GM18508 (cell line): Measurements from ENCODE around the gene AHNAK2.
"Not testable (repeated sequence)": the region's sequence is repeated elsewhere in the genome, so short reads cannot be mapped to it uniquely, and the experiment has no call there.

Source experiments
- ATAC-seq: cut with Tn5 transposase; IDR thresholded peaks from one replicate; pipeline ENCODE4 v1.9.1; 2021; ENCODE audit warnings: moderate number of reproducible peaks; ENCODE audit not compliant: insufficient read depth, unreplicated experiment

The AHNAK2 gene

DNA sequence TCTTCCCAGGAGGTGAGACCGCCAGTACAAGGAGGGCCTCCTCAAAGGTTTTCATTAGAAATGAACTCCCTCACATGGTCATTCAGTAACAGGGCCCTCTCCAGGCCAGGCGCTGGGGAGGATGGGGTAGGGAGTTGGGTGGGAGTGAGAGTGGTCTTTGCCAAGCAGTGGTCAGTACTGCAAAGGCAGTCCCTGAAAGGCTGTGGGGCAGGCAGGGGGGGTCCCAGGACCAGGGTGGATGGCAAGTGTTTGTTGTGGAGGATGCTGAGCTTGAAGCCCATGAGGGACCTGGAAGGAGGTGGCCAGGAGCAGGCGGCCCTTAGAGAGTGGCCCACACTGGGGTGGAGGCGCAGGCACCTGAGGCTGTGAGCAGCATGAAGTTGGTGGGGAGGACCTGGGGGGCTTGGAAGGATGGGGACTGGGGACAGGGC is 87.0 kb downstream of the AHNAK2 start:
- no peak for ATAC-seq

DNA sequence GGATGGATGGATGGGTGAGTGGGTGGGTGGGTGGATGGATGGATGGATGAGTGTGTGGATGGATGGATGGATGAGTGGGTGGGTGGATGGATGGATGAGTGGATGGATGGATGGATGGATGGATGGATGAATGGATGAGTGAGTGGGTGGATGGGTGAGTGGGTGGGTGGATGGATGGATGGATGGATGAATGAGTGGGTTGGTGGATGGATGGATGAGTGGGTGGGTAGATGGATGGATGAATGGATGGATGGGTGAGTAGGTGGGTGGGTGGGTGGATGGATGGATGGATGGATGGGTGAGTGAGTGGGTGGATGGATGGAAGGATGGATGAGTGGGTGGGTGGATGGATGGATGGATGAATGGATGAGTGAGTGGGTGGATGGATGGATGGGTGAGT is 87.9 kb downstream of the AHNAK2 start:
- ATAC-seq, result not testable (repeated sequence)

- ATAC-seq, result no peak
Observed at GRCh38 chr14:104889375-104889757, 88.8 kb downstream of the AHNAK2 start.

DNA sequence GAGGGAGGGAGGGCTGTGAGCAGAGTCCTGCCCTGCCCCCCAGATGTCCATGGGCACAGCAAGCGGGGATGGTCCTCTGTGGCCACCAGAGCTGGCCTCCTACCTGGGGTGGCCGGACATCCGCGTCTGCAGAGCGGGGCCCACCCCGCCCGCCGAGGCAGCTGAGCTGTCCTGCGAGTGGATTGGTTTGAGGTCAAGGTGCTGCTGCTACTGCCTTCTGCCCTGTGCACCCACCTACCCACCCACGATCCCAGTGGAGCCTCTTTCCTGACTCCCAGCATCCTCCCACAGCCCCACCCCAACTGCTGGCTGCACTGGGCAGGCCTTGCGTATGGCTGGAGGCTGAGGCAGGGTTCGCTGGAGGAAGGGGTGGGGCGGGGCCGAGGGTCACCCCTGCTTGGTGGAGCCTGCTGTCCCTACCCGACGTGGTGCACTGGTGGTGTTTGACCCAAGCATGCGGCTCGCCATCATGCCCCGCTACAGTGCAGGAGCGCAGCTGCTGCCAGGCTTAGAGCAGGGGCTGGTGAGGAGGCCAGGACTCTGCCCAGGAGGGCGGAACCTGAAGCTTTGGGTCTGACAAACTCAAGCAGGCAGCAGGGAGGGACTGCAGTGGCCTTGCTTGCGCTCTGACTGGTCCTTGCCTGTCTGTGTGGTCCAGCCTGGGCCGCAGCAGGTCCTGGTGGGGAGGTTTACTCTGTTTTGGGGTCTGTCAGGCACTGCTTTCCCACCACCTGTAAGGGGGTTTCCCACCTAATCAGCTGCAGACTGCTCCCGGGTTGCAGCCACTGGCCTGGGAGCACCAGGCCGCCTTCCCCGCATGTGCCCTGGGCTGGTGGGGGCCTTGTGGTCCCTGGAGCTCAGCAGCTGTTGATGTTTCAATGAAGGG is 89.4 kb downstream of the AHNAK2 start:
- no peak for ATAC-seq

GRCh38 chr14:104887623-104888488 is 90.3 kb downstream of the AHNAK2 start:
- no peak for ATAC-seq
